ENCODE data around the gene CLEC2L.

The CLEC2L gene

GRCh38 chr7:139580435-139580834 is 57.0 kb downstream of the CLEC2L start:
- DNase-seq, result no peak

- DNase-seq, result no peak
These were observed 58.7 kb downstream of the CLEC2L start for GRCh38 chr7:139582130-139582650.

- DNase-seq, result no peak
These were observed 59.2 kb downstream of the CLEC2L start for GRCh38 chr7:139582671-139583155.

GRCh38 chr7:139583826-139584553 is 60.5 kb downstream of the CLEC2L start:
- no peak for DNase-seq

GRCh38 chr7:139585042-139585441 is 61.6 kb downstream of the CLEC2L start:
- DNase-seq, result no peak

- no peak for DNase-seq
These were observed 62.8 kb downstream of the CLEC2L start for GRCh38 chr7:139586286-139586685.

- no peak for DNase-seq
These were observed 64.0 kb downstream of the CLEC2L start for GRCh38 chr7:139587535-139587934.

- DNase-seq, result no peak
These were observed 65.1 kb downstream of the CLEC2L start for GRCh38 chr7:139588632-139589031.

GRCh38 chr7:139589474-139589873 is 66.0 kb downstream of the CLEC2L start:
- DNase-seq, result no peak

GRCh38 chr7:139591550-139592195 is 68.2 kb downstream of the CLEC2L start:
- DNase-seq, result no peak

- DNase-seq, result no peak
These were observed 69.4 kb downstream of the CLEC2L start for GRCh38 chr7:139592801-139593461.

GRCh38 chr7:139594090-139594489 is 70.6 kb downstream of the CLEC2L start:
- DNase-seq, result no peak
